ENCODE results near the gene KTN1. TPM values are rescaled to one million over a fixed set of nuclear protein-coding genes. Genes with fewer than 3 reads are reported as not detected.

KTN1 gene
- polyA plus RNA-seq, 1 experiment: 25.6 TPM

DNA sequence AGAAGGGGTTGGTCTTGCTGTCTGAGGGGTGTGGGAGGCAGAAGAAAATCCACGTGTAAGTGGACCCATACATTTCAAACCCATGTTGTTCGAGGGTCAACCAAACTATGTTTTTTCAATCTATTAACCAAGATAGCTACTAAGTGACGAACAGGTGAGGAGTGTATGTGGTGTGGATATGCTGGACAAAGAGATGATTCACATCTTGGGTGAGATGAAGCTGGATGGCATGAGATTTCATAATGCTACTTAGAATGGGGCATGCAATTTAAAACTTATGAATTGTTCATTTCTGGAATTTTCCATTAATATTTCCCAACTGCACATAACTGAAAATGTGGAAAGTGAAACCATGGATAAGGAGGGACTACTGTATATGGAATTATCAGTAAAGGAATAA lies 17.9 kb upstream of the KTN1 start:
- TF ChIP-seq, protein P1, sequence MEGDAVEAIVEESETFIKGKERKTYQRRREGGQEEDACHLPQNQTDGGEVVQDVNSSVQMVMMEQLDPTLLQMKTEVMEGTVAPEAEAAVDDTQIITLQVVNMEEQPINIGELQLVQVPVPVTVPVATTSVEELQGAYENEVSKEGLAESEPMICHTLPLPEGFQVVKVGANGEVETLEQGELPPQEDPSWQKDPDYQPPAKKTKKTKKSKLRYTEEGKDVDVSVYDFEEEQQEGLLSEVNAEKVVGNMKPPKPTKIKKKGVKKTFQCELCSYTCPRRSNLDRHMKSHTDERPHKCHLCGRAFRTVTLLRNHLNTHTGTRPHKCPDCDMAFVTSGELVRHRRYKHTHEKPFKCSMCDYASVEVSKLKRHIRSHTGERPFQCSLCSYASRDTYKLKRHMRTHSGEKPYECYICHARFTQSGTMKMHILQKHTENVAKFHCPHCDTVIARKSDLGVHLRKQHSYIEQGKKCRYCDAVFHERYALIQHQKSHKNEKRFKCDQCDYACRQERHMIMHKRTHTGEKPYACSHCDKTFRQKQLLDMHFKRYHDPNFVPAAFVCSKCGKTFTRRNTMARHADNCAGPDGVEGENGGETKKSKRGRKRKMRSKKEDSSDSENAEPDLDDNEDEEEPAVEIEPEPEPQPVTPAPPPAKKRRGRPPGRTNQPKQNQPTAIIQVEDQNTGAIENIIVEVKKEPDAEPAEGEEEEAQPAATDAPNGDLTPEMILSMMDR (IDR thresholded peaks at IDR 0.05; ENCODE audit: insufficient read depth, low read depth, low read length): no peak
- POLR2A ChIA-PET: no interaction called here
- Histone ChIP-seq H3K27me3 (ENCODE audit: control insufficient read depth, insufficient read depth, low read length) (no peaks in the 10 kb centered on the region), H3K4me3 (ENCODE audit: low read depth, low read length) (no peak overlapping the region), H3K36me3 (ENCODE audit: control insufficient read depth, insufficient read depth, low read length) (no peaks in the 10 kb centered on the region)
- CTCF ChIA-PET: interaction anchor here (0.9 kb wide), 1 partner anchor 57 kb away, joined by 3 read pairs; no protein-coding TSS in a partner anchor
- DNase-seq (ENCODE audit: low read depth): no peak

DNA sequence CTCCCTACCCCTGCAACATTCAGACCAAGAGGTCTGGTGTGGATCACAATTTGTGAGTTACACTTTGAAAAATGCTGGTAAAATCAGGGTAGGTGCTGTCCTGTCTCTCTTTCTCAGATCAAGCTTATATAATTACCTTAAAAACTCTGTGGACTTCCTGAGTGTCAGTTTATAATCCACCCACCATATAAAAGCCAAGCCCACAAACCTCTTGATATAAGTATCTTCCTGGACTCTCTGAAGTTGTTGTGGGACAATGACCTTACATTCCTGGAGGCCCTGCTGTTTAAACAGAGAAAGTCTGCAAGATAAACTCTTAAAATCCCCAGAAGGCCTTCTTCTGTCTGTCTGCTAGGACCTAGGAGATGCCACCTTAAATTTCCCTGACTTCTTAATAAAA lies 11.4 kb upstream of the KTN1 start:
- Histone ChIP-seq H3K36me3 (ENCODE audit: control insufficient read depth, insufficient read depth, low read length) (no peaks in the 10 kb centered on the region), H3K4me3 (ENCODE audit: low read depth, low read length) (no peak overlapping the region), H3K27me3 (ENCODE audit: control insufficient read depth, insufficient read depth, low read length) (no peaks in the 10 kb centered on the region)
- ChIA-PET CTCF (interaction anchor here (0.8 to 1.4 kb wide), 3 partner anchors 10 to 123 kb away, joined by 3 read pairs; no protein-coding TSS in a partner anchor), POLR2A (no interaction called here)
- TF ChIP-seq, protein P1 (IDR thresholded peaks at IDR 0.05; ENCODE audit: insufficient read depth, low read depth, low read length): no peak
- DNase-seq (ENCODE audit: low read depth): no peak

DNA sequence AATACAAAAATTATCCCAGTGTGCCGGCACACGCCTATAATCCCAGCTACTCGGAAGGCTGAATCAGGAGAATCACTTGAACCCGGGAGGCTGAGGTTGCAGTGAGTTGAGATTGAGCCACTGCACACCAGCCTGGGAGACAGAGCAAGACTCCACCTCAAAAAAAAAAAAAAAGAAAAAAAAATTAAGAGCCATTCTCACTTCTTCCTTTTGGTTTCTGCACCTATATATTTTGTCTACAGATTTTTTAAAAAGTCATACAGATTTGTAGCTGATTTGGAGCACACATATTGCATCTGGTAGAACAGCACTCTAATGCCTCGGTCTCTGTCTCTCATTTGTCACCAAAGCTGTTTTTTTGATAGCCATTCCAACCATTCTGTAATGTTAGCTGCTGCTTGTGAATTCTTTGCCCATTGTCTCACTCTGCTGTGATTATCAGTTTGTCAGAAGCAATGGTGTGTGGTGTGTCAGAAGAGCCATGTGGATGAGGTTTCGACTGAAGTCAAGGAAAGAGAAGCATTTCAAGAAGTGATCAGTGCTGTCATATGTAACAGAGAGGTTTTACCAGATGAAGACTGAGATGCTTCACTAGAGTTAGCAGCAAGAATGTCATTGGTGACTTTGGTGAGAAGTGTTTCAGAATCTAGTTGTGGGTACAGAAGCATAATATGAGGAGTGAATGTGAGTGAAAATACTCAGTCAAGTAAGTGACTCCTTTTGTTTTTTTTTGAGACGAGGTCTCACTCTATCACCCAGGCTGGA lies 8.7 kb upstream of the KTN1 start:
- TF ChIP-seq, protein P1 (IDR thresholded peaks at IDR 0.05; ENCODE audit: insufficient read depth, low read depth, low read length): no peak
- no peaks in the 10 kb centered on the region for H3K36me3 ChIP-seq (ENCODE audit: control insufficient read depth, insufficient read depth, low read length)
- DNase-seq (ENCODE audit: low read depth): no peak
- H3K27me3 ChIP-seq (ENCODE audit: control insufficient read depth, insufficient read depth, low read length): no peaks in the 10 kb centered on the region
- POLR2A ChIA-PET: no interaction called here
- H3K4me3 ChIP-seq (ENCODE audit: low read depth, low read length): no peak overlapping the region
- CTCF ChIA-PET: no interaction called here

DNA sequence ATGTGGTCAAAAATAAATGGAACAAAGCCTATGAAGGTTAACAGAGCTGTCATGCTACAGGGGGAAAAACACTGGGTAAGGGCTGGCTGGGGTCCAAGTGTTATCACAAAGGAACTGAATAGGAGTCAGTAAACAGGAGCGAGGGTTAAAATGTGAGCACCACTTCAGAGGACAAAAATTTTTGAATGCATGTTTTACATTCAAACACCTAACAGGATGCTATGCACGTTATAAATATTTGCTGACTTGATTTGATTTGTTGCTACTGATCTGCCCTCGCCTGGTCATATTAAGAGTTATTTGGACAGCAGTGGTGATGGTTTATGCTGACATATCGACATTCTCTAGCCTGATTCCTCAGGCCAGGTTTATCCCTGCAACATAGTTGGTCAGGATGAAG lies 7.4 kb upstream of the KTN1 start:
- Histone ChIP-seq H3K4me3 (ENCODE audit: low read depth, low read length) (no peak overlapping the region), H3K27me3 (ENCODE audit: control insufficient read depth, insufficient read depth, low read length) (no peaks in the 10 kb centered on the region), H3K36me3 (ENCODE audit: control insufficient read depth, insufficient read depth, low read length) (no peaks in the 10 kb centered on the region)
- ChIA-PET CTCF (no interaction called here), POLR2A (no interaction called here)
- TF ChIP-seq, protein P1 (IDR thresholded peaks at IDR 0.05; ENCODE audit: insufficient read depth, low read depth, low read length): no peak
- no peak for DNase-seq (ENCODE audit: low read depth)

DNA sequence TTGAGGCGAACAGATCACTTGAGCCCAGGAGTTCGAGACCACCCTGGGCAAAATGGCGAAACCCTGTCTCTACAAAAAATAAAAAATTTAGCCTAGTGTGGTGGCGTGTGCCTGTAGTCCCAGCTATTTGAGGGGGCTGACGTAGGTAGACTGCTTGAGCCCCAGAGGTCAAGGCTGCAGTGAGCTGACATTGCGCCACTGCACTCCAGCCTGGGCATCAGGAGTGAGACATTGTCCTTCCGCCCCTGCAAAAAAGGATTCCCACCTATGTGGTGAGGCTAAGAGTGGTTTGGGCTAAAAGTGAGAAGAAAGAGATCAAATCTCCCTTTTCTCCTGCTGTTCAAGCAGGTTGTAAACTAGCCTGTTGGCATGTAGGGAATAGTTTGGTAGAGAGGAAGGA lies 5.0 kb upstream of the KTN1 start:
- ChIA-PET CTCF (interaction anchor here (0.7 to 1.4 kb wide), 2 partner anchors 137 to 1078 kb away, joined by 3 read pairs; no protein-coding TSS in a partner anchor), POLR2A (no interaction called here)
- no peaks in the 10 kb centered on the region for H3K36me3 ChIP-seq (ENCODE audit: control insufficient read depth, insufficient read depth, low read length)
- TF ChIP-seq, protein P1 (IDR thresholded peaks at IDR 0.05; ENCODE audit: insufficient read depth, low read depth, low read length): no peak
- H3K27me3 ChIP-seq (ENCODE audit: control insufficient read depth, insufficient read depth, low read length): no peaks in the 10 kb centered on the region
- no peak for DNase-seq (ENCODE audit: low read depth)
- H3K4me3 ChIP-seq (ENCODE audit: low read depth, low read length): no peak overlapping the region
